Measurements from ENCODE around the gene NHSL2.

DNA sequence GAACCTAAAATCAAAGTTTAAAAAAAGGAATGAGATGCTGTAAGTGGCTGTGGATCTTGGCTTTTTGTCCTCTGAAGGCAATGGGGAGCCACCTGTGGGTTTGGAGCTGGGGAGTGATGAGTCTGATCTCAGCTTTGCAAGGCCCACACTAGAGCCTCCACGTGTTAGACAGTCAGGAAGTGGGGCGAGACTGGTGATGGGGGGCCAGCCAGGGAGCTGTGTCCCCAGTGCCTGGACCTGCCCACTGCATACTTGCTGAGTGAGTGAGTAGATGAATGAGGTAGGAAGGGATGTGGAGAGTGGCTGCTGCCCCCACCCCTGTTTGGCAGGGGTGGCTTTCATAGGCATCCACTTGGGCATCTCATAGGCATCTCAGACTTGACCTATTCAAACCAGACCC lies 84.0 kb downstream of the NHSL2 start:
- TF ChIP-seq, protein P1, sequence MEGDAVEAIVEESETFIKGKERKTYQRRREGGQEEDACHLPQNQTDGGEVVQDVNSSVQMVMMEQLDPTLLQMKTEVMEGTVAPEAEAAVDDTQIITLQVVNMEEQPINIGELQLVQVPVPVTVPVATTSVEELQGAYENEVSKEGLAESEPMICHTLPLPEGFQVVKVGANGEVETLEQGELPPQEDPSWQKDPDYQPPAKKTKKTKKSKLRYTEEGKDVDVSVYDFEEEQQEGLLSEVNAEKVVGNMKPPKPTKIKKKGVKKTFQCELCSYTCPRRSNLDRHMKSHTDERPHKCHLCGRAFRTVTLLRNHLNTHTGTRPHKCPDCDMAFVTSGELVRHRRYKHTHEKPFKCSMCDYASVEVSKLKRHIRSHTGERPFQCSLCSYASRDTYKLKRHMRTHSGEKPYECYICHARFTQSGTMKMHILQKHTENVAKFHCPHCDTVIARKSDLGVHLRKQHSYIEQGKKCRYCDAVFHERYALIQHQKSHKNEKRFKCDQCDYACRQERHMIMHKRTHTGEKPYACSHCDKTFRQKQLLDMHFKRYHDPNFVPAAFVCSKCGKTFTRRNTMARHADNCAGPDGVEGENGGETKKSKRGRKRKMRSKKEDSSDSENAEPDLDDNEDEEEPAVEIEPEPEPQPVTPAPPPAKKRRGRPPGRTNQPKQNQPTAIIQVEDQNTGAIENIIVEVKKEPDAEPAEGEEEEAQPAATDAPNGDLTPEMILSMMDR (IDR thresholded peaks at IDR 0.05): no peak
- no peak for TF ChIP-seq ZFX (IDR thresholded peaks at IDR 0.05; ENCODE audit: borderline replicate concordance)

Data from 22Rv1 (cell line).